ENCODE results near the gene SPDYE2. TPM values are rescaled to one million over a fixed set of nuclear protein-coding genes. Genes with fewer than 3 reads are reported as not detected.
"Not testable (repeated sequence)": the region's sequence is repeated elsewhere in the genome, so short reads cannot be mapped to it uniquely, and the experiment has no call there.

Gene SPDYE2
- total RNA-seq, 1 donor from 2014 or later, result not detected

DNA sequence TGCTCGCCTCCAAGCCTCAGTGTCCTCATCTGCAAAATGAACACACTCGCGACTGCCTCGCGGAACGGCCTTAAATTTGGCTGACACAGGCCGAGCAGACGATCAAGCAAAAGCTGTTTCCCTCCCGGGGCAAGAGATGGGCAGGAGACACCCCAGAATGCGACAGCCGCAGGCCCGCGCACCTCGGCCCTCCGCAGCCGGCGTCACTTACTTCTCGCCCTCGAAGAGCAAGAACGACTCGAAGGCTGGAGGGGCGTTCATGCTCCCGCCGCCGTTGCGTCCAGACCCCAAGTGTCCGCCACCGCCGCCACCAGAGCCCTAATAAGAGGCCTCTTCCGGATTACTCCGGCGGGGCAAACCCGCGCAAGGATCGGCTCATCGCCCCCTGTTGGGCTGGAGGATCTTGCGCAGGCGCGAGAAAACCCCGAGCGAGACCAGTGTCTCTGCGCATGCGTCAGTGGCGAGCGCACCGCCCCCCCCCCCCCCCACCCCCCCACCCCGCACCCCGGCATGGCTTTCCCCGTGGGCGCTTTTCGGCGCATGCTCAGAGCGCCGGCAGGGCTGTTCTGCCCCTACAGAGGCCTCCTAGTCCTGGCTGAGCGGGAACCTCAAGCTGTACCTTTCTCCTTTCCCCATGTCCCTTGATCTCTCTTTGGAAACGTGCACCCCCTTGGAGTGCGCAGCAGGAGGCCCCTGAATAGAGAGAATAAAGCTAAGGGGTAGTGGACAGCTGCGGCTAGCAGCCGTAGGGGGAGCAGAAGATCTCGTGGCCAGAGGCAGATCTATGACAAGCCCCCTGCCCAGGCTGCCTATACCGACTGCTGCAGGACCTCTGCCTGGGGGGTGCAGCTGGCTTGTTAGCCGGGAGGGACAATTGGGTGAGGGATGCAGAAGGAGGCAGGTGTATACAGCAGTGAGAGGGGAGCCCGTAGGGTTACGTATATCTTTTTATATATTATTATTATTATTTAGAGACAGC lies 21.5 kb downstream of the SPDYE2 start, which contains the start of gene POLR2J3:
POLR2J3 (minus strand) TSS at position 323 of the 979 bp plus-strand sequence; CDS start at position 261, 62 bp downstream.
- TF ChIP-seq, protein P1, sequence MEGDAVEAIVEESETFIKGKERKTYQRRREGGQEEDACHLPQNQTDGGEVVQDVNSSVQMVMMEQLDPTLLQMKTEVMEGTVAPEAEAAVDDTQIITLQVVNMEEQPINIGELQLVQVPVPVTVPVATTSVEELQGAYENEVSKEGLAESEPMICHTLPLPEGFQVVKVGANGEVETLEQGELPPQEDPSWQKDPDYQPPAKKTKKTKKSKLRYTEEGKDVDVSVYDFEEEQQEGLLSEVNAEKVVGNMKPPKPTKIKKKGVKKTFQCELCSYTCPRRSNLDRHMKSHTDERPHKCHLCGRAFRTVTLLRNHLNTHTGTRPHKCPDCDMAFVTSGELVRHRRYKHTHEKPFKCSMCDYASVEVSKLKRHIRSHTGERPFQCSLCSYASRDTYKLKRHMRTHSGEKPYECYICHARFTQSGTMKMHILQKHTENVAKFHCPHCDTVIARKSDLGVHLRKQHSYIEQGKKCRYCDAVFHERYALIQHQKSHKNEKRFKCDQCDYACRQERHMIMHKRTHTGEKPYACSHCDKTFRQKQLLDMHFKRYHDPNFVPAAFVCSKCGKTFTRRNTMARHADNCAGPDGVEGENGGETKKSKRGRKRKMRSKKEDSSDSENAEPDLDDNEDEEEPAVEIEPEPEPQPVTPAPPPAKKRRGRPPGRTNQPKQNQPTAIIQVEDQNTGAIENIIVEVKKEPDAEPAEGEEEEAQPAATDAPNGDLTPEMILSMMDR (IDR thresholded peaks at IDR 0.05), result peak; percentile 13 to 58 (median 51)
- H3K27me3 ChIP-seq; intact Hi-C loops (cut with DNase I); H3K4me1 ChIP-seq; H3K9me3 ChIP-seq; H3K36me3 ChIP-seq: not testable (repeated sequence)
- peak; percentile 82 to 97 for DNase-seq (ENCODE audit: low spot score in 2 of 2)
- peak within 1 kb of the TSS; percentile 83 to 84 for H3K4me3 ChIP-seq
- peak within 1 kb of the TSS; percentile 69 to 72 for H3K27ac ChIP-seq

DNA sequence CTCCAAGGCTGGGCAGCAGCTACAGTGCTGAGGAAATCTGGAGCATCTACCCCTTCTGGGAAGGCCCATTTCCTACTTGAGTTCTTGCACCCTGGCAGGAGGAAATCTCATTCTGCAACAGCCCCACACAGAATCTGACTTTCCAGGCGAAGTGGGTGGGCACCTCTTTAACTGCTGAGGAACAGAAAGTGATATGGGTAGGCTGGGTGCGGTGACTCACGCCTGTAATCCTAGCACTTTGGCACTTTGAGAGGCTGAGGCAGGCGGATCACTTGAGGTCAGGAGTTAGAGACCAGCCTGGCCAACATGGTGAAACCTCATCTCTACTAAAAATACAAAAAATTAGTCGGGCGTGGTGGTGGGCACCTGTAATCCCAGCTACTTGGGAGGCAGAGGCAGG lies 23.6 kb downstream of the SPDYE2 start:
- DNase-seq (ENCODE audit: low spot score in 2 of 2); H3K4me3 ChIP-seq; H3K4me1 ChIP-seq; H3K27ac ChIP-seq; H3K36me3 ChIP-seq; H3K9me3 ChIP-seq; intact Hi-C loops (cut with DNase I); H3K27me3 ChIP-seq: not testable (repeated sequence)

DNA sequence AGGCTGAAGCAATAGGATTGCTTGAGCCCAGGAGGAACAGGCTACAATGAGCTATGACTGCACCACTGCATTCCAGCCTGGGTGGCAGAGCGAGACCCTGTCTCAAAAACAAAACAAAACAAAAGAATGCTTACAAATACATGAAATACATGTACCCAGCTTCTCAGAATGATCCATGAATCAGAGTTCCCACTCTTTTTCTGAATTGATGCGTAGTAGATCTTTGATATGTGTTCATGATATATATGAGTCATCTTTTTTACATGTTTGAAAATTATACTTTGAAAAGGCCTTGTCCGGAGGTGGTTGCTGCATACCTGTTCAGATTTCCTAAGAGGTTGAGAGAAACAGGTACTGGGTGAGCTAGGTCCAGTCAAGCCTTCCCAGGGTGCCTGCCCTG lies 25.3 kb downstream of the SPDYE2 start:
- DNase-seq (ENCODE audit: low spot score in 2 of 2); H3K27me3 ChIP-seq; H3K36me3 ChIP-seq; intact Hi-C loops (cut with DNase I); H3K27ac ChIP-seq; H3K9me3 ChIP-seq; H3K4me1 ChIP-seq; H3K4me3 ChIP-seq: not testable (repeated sequence)

DNA sequence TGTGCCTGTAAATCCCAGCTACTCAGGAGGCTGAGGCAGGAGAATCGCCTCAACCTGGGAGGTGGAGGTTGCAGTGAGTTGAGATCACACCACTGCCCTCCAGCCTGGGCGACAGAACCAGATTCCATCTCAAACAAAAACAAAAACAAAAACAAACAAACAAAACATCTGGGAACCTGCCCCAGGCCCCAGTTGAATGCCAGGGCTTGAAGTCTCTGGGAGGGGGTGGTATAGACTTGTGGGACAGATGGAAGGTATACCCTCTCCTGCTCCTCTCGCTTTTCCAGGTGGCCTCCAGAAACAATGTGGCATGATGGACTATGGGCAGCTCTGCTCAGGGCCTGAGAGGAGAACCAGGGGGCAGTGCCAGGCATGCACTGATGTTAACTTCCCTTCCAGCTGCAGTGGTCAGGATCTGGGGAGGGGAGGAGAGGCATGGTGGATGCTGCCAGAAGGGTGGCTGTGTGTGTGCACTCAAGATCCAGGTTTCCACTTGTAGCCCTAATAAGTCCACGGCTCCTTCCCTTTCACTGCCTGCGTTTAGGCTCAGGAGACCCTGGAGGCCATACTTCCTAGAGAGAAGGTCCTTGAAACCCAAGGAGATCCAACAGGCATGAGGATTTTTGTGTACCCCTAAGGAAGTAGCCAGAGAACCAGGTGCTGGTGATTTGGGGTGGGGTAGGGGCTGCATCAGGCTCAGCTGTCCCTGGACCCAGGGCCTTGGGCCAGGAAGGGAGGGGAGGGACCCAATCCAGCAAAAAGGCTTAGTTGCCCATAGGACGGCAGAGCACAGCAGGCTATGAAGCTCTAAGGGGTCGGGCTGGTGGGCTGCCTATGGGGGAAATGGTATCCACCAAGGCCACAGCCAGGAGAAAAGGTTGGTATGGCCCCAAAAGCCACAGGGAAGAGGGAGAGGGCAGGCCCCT lies 26.6 kb downstream of the SPDYE2 start:
- H3K9me3 ChIP-seq; H3K27ac ChIP-seq; H3K27me3 ChIP-seq; H3K36me3 ChIP-seq; intact Hi-C loops (cut with DNase I); H3K4me1 ChIP-seq; H3K4me3 ChIP-seq: not testable (repeated sequence)
- peak in 1 of 2 donors; percentile 51 for DNase-seq (ENCODE audit: low spot score in 2 of 2)

DNA sequence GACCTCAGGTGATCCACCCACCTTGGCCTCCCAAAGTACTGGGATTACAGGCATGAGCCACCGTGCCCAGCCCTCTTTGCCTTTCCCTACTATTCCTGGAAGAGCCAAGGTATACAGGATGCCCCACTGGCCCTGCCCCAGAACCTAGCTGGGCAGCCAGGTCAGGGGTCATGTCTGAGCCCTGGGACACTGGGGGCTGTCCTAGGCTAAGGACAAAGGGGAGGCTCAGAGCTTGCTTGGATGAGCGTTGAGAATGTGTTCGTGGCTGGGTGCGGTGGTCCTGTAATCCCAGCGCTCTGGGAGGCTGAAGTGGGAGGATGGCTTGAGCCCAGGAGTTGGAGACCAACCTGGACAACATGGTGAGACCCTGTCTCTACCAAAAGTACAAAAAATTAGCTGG lies 27.5 kb downstream of the SPDYE2 start:
- H3K27ac ChIP-seq; H3K4me1 ChIP-seq; intact Hi-C loops (cut with DNase I); H3K4me3 ChIP-seq; H3K9me3 ChIP-seq; H3K27me3 ChIP-seq; H3K36me3 ChIP-seq: not testable (repeated sequence)
- DNase-seq (ENCODE audit: low spot score in 2 of 2), result peak in 1 of 2 donors; percentile 41

DNA sequence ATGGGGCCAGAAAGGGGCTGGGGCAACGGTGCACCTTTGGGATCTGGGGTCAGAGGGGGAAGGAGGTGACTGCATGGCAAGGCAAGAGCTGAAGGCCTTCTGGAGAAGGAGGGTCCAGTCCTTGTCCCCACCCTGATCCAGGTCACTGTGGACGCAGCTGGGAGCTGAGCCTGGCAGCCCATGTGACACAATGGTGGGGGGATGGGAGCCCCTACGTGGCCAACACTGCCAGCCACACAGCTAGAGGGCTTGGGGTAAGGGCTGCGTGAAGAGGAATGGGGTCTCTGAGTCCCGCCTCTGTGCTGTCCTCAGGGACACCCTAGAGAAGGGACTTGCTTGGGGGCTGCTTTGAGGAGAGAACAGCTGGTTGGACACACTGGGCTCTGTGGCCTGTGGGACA lies 30.7 kb downstream of the SPDYE2 start:
- H3K4me3 ChIP-seq; H3K27ac ChIP-seq; H3K9me3 ChIP-seq; DNase-seq (ENCODE audit: low spot score in 2 of 2); H3K4me1 ChIP-seq; intact Hi-C loops (cut with DNase I); H3K27me3 ChIP-seq; H3K36me3 ChIP-seq: not testable (repeated sequence)

DNA sequence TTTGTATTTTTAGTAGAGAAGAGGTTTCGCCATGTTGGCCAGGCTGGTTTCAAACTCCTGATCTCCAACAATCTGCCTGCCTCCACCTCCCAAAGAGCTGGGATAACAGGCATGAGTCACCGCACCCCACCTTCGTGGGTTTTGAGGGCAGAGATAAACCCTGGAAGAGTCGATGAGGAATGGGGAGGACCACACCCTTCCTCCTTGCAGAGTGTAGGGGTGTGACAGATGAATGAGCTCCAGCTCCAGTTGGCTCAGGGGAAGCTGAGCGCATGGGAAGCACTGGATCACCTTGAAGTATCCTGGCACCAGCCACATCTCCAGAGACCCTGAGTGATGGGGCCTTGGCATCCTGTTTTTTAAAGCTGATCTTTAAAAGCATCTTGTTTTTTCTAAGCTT lies 32.5 kb downstream of the SPDYE2 start:
- H3K4me3 ChIP-seq; H3K9me3 ChIP-seq; H3K36me3 ChIP-seq; H3K4me1 ChIP-seq; DNase-seq (ENCODE audit: low spot score in 2 of 2); H3K27ac ChIP-seq; H3K27me3 ChIP-seq; intact Hi-C loops (cut with DNase I): not testable (repeated sequence)

DNA sequence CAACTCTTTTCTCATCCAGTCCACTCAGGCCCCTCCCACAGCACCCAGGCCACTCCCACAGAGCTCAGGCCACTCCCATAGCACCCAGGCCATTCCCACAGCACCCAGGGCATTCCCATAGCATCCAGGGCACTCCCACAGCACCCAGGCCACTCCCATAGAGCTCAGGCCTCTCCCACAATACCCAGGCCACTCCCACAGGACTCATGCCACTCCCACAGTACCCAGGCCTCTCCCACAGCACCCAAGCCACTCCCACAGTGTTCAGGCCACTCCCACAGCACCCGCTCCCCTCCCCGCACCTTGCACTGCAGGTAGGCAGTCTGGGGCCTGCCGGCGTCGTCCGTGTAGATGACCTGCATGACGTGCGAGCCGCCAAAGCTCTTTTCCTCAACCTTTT lies 38.8 kb downstream of the SPDYE2 start:
- DNase-seq (ENCODE audit: low spot score in 2 of 2); H3K9me3 ChIP-seq; intact Hi-C loops (cut with DNase I); H3K27ac ChIP-seq; H3K4me3 ChIP-seq; H3K27me3 ChIP-seq; H3K4me1 ChIP-seq; H3K36me3 ChIP-seq: not testable (repeated sequence)

DNA sequence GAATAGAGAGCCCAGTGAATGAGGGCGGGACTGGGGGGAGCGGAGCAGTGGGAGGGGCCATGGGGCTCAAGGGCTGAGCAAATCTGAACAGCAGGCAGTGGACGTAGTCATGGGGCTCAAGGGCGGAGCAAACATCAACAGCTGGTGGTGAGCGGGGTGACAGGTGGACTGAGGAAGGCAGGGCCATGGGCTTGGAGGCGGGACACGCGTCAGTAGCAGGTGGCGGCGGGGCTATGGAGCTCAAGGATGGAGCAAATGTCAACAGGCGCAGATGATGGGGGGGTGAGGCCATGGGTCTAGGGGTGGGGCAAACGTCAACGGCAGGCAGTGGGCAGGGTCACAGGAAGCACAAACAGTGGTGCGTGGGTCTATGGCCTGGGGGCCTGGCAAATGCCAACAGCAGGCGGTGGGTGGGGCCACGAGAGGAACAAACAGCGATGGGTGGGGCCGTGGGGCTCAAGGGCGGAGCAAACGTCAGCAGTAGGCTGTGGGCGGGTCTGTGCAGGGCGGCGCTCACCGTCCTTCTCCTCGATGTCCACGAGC lies 41.5 kb downstream of the SPDYE2 start:
- H3K9me3 ChIP-seq; H3K27ac ChIP-seq; H3K4me1 ChIP-seq; H3K36me3 ChIP-seq; H3K27me3 ChIP-seq; H3K4me3 ChIP-seq; intact Hi-C loops (cut with DNase I): not testable (repeated sequence)
- peak in 1 of 2 donors; percentile 62 for DNase-seq (ENCODE audit: low spot score in 2 of 2)

DNA sequence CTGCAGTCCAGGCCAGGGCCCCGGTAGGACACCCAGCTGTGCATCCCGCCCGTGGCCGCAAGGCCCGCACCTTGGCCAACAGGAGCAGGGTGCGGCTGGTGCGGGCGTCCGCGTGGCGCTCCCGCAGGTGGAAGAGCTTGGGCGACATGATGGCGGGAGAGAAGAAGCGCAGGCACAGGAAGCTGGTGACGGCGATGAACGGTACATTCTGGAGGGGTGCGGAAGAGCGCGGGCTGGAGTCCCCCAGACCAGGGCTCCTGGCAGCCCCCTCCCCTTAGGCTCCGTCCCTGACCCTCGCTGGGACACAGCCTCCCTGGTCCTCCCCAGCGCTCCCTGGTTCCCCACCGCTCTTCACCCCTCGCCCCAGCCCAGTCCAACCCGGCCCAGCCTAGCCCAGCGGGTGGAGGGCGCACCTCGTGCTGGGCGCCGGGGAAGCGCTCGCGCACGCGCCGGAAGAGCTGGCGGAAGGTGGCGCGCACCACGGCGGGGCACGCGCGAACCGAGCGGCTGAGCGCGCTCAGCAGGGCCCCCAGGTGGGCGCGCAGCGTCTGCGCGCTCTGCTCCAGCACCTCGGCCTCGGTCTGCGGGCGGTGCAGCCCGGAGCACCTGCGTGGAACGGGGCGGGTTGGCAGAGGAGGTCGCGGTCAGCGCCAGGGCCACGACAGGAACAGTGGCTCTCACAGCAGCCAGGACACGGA lies 42.8 kb downstream of the SPDYE2 start:
- DNase-seq (ENCODE audit: low spot score in 2 of 2); H3K4me3 ChIP-seq; H3K27me3 ChIP-seq; intact Hi-C loops (cut with DNase I); H3K4me1 ChIP-seq; H3K27ac ChIP-seq; H3K36me3 ChIP-seq; H3K9me3 ChIP-seq: not testable (repeated sequence)

DNA sequence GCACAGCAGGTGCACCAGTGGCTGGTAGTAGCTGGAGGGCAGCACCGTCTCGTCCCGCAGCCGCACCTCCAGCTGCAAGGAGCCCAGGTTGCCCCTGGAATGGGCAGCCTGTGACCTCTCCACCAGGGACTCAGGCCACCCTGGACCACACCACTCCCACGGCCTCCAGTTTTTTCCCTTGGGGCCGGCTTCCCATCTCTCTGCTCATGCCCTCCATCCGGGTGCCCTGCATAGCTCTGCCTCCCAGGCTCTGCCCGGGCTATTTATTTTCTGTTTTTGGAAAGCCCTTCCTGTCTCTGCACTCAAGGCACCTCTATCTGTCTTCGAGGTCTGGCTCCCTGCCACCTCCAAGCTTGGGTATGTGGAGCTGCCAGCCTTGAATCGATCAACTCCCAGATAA lies 45.0 kb downstream of the SPDYE2 start:
- DNase-seq (ENCODE audit: low spot score in 2 of 2); H3K4me3 ChIP-seq; H3K36me3 ChIP-seq; H3K4me1 ChIP-seq; H3K27me3 ChIP-seq; H3K27ac ChIP-seq; intact Hi-C loops (cut with DNase I); H3K9me3 ChIP-seq: not testable (repeated sequence)

DNA sequence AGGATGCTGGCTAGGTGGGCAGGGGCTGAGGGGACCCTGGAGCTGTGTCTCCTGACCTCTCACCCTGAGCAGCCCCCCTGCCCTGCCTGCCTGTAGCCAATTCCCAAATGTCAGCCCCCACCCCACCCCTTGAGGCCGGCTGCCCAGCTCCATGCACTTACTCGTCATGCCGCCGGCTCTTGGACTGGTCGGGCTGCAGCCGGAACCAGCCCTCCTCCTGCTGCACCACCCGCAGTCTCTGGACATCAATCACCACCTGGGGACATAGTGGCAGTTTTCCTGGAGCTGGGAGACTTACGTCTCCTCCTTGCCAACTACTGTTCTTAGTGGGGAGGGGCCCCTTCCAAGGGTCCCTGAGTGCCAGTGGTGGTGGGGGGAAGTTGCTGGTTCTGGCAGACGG lies 48.7 kb downstream of the SPDYE2 start:
- H3K4me1 ChIP-seq; H3K27me3 ChIP-seq; H3K4me3 ChIP-seq; H3K36me3 ChIP-seq; H3K9me3 ChIP-seq; intact Hi-C loops (cut with DNase I); DNase-seq (ENCODE audit: low spot score in 2 of 2); H3K27ac ChIP-seq: not testable (repeated sequence)

All from ascending aorta (tissue), 2 donors.